HG02938 (cell line): ENCODE measurements around the gene ABI1.

Source experiments
- ATAC-seq: cut with Tn5 transposase; IDR thresholded peaks from one replicate; pipeline ENCODE4 v1.9.1; 2021; ENCODE audit warnings: mild to moderate bottlenecking, moderate library complexity; ENCODE audit not compliant: unreplicated experiment

Gene ABI1

DNA sequence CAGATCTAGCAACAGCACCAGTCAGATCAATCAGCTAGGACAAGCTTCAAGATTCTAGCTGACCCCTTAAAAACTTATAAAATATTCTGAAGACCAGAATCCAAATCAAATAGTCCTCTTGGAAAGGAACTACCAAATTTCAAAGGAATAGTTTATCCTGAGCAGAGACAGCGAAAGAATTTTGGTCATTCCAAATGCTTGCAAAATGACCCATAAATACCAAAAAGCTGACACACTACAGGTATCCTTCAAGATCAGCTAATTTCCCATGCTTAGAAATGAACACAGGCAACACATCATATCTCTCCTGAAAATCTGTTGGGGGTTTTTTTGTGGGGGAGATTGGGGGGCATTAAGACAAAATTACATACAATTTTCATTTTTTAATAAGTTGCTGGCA lies 84.5 kb downstream of the ABI1 start:
- no peak for ATAC-seq

- no peak for ATAC-seq
These were observed 87.1 kb downstream of the ABI1 start for GRCh38 chr10:26773633-26774032.

DNA sequence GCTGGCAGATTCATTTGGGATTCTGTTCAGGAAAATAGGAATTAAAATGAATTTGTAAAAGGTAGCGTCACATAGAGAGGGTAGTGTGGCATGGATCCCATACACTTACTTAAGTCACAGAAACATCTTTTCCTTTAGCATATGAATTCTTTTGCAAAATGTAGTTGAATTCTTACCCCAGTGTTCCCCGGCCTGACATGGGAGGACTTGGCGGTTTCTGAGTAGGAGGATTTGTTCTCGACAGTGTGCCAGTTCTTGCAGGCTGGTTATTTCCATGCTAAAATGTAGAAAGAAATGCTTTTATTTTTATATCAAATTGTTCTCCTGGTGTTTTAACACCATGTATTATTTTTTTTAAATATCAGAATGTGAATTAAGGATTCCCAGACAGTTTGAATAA lies 90.7 kb downstream of the ABI1 start:
- ATAC-seq, result no peak

GRCh38 chr10:26765549-26765948 lies 95.2 kb downstream of the ABI1 start:
- ATAC-seq, result no peak

DNA sequence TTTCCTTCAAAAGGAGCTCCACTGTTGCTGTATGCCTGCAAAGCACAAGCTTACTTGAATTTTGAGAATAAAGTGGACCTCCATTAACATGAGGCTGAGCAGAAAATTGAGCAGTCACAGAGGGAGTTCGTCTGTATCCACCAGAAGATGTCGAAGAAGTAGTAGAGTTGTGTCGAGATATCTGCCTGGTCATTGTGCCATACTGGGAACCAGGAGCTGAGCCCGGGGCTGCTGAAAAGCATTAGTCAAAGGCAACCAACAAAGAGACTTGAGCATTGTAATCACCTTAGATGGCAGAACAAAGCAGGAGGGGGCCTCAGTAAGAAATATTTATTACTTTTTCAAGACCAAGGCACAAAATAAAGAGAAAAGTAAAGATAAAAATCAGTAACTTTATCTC lies 101.8 kb downstream of the ABI1 start:
- no peak for ATAC-seq

DNA sequence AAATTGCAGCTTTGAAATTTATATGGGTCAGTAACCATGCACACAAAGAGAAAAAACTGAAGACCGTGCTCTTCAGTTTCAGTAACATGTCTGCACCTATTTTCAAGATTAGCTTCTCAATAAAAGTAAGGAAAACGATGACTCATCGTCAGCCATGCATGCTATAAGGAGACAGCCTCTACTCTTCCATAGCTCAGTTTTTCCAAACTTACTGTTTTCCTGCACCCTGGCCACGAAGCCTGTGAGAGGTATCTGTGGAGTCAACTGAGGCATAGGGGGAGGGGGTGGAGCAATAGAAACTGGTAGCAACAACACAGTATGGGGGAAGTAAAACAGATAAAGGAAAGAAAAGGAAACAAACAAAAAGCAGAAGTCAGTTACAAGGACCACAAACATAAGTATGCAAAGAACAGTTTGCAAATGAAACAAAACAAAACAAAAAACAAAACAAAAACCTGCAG lies 105.3 kb downstream of the ABI1 start:
- peak; percentile 97 for ATAC-seq

DNA sequence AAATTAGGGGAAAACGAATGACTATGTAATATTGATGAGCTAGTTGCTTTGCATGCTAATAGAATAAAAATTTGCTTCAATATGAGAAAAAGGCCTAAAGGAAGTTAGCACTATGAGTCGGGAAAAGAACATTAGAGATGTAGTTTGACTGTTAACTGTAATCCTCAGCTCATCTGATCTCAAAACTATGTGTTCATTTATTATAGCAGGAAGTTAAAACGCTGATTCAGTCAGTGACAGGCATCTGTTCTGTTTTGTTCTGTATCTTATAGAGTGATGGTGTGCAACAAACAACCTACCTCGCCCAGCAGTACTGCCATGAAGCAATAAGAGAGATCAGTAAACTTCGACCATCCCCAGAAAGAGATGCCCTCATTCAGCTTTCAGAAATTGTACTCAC lies 114.7 kb downstream of the ABI1 start:
- ATAC-seq, result no peak

DNA sequence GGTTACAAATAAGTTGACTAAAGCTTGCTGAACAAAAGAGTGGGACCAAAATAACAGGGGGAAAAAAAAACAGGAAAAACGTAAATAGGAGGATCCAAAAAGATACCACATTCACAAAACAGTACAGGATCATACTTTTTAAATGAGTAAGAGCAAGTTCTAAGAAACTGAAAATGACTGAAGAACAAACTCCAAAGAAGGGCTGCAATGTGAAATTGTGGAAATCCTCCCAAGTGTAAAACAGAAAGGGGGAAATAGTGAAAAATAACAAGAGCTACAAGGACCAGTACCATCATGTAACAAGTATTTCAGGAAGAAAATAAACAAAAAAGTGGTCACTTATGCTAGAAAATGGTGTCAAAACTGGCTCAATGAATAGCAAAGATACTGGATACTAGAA lies 116.9 kb downstream of the ABI1 start:
- ATAC-seq, result no peak

- ATAC-seq, result no peak
These were observed 117.7 kb downstream of the ABI1 start for GRCh38 chr10:26743091-26743490.

- ATAC-seq, result no peak
These were observed 119.4 kb downstream of the ABI1 start for GRCh38 chr10:26741368-26741767.

DNA sequence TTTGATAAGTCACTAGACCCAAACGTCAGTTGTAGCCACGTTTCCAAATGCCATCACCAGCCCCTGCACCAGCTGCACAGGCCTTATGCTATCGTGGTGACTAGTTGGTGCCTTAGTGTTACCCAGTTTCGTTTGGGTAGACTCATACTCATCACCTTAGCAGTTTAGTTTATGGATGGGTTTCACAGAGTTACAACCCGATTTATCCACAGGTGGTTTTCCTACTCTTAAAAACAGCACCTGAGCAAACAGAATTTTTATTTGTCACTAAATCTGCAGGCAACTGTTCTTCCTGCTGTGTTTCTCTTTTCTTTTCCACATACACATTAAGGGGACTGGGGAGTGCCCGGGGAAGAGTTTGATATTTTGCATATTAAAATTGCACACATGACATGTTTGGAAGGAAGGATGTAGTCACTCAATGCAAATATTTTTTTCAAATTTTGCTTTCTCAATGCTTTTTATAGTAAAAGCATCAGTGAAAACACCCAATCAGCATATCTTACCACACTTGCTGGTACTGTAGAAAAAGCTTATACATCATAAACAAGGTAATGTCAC lies 121.6 kb downstream of the ABI1 start:
- ATAC-seq, result peak; percentile 30

GRCh38 chr10:26738301-26738911 lies 122.4 kb downstream of the ABI1 start:
- no peak for ATAC-seq

- peak; percentile 64 for ATAC-seq
These were observed 123.0 kb downstream of the ABI1 start for GRCh38 chr10:26737730-26738129.

DNA sequence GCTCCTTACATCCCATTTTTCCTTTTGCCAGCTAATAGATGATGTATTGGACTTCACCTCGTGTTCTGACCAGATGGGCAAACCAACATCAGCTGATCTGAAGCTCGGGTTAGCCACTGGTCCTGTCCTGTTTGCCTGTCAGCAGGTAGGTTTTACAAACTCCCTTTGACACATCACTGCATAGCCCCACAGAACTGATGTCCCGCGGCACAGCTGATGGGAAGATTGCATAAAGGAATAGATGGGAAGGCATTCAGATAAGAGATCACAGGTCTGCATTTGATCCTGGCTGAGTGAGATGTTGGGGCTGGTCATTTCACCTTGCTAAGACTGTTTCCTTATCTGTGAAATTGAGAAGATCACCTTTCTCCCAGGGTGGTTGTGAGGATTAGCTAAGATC lies 125.3 kb downstream of the ABI1 start:
- ATAC-seq, result no peak

DNA sequence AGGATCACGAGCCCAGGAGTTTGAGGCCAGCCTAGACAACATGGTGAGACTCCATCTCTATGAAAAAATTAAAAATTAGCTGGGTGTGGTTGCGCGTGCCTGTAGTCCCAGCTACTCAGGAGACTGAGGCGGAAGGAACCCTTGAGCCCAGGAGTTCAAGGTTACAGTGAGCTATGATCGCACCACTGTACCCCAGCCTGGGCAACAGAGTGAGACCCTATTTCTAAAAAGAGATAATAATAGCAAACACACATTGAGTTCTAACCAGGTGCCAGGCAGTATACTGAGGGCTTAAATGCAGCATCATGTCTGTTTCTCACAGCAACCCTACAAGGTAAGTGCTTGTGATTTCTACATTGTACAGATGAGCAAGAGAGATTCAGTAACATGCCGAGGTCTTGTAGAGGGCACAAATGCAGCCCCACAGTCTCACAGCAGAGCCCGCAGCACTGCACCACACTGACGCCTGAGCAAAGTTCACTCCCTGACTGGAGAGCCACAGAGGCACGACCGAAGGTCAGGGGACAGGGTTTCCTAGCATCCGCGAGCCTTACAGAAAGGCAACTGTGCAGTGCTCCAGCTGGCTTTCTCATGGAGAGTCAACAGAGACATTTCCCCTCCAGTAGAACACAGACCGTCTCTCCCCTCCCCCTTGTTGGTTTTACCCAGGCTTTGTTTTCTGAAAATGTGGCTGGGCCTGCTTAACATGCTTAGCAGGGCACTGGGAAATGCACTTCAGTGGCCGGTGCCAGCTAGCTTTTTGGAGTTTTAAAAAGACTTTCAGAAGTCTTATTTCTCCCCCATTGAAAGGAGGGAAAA lies 126.8 kb downstream of the ABI1 start:
- no peak for ATAC-seq

- ATAC-seq, result no peak
These were observed 130.2 kb downstream of the ABI1 start for GRCh38 chr10:26730552-26730951.

DNA sequence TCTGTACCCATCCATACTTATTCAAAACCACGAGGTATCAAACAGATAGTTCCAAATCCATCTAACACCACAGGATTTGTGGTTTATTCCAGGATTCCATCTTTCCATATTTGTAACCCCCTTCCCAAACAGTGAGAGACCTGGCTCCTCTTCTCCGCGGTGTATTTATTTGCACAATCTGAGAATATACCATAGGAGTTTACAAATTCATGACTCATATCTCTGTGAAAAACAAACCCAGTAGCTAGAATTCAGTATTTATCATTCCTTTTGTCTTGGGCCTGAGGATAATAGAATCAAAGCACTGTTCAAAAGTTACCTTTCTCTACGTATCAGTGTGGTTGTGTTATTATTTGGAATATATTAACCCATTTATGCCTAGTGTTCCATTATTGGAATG lies 131.4 kb downstream of the ABI1 start:
- ATAC-seq, result no peak

GRCh38 chr10:26728957-26729356 lies 131.8 kb downstream of the ABI1 start:
- no peak for ATAC-seq

- no peak for ATAC-seq
These were observed 133.8 kb downstream of the ABI1 start for GRCh38 chr10:26727005-26727404.

GRCh38 chr10:26725837-26726727 lies 134.7 kb downstream of the ABI1 start:
- ATAC-seq, result no peak

DNA sequence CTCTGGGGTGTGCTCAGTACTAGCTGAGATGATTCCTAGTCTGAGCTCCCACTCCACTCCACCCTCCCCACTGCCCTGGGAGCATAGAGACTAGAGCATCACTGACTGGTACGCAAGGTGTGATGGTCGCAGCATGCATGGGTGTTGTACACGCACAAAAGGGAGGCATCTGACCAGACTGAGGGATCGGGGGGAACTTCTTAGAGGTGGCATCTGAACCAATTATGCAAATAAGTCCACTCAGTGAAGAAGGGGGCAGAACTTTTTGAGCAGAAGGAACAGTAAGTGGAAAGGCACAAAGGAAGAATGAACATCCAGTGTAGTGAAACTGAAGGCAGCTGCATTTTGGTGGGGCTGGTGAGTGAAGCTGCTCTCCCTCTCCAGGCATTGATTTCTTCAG lies 137.7 kb downstream of the ABI1 start:
- ATAC-seq, result no peak
